H9 (cell line): ENCODE data around the gene UNC13C. TPM values are rescaled to one million over a fixed set of nuclear protein-coding genes. Genes with fewer than 3 reads are reported as not detected.

Experiments used
- DNase-seq: peaks from one replicate; pipeline ENCODE4 v3.0.0-alpha.2; 2017
- H2AFZ ChIP-seq: one replicate; pipeline ENCODE4 v1.6.1; 2013; ENCODE audit warnings: mild to moderate bottlenecking, low read length, control low read depth, moderate library complexity
- H2AK5ac ChIP-seq: 2 replicates; pipeline ENCODE4 v1.6.1; 2013; ENCODE audit warnings: low read length, control low read depth, mixed read lengths; ENCODE audit not compliant: insufficient read length
- H2BK120ac ChIP-seq: one replicate; pipeline ENCODE4 v1.6.1; 2013; ENCODE audit warnings: low read depth, mild to moderate bottlenecking, low read length, control low read depth, inconsistent platforms; ENCODE audit not compliant: poor library complexity, severe bottlenecking
- H2BK12ac ChIP-seq: 2 replicates; pipeline ENCODE4 v1.6.1; 2013; ENCODE audit warnings: low read length, control low read depth, mixed read lengths, low read depth; ENCODE audit not compliant: insufficient read length
- H2BK15ac ChIP-seq: 2 replicates; pipeline ENCODE4 v1.6.1; 2013; ENCODE audit warnings: low read depth, low read length, control low read depth
- H2BK20ac ChIP-seq: one replicate; pipeline ENCODE4 v1.6.1; 2013; ENCODE audit warnings: low read depth, mild to moderate bottlenecking, low read length, control low read depth, inconsistent platforms; ENCODE audit not compliant: poor library complexity, severe bottlenecking
- H2BK5ac ChIP-seq: 2 replicates; pipeline ENCODE4 v1.6.1; 2013; ENCODE audit warnings: low read length, control low read depth, mixed read lengths; ENCODE audit not compliant: insufficient read length
- H3K14ac ChIP-seq: 2 replicates; pipeline ENCODE4 v1.6.1; 2013; ENCODE audit warnings: low read length, control low read depth; ENCODE audit not compliant: insufficient read depth
- H3K18ac ChIP-seq: 2 replicates; pipeline ENCODE4 v1.6.1; 2013; ENCODE audit warnings: low read depth, mild to moderate bottlenecking, mixed read lengths, low read length, control low read depth; ENCODE audit not compliant: insufficient read length
- H3K23ac ChIP-seq: 2 replicates; pipeline ENCODE4 v1.6.1; 2013; ENCODE audit warnings: low read length, control low read depth, mixed read lengths, low read depth; ENCODE audit not compliant: insufficient read length
- H3K23me2 ChIP-seq: 2 replicates; pipeline ENCODE4 v1.6.1; 2013; ENCODE audit warnings: low read depth, mild to moderate bottlenecking, mixed read lengths, low read length, control low read depth; ENCODE audit not compliant: insufficient read length, poor library complexity, severe bottlenecking
- H3K27ac ChIP-seq: 2 replicates; pipeline ENCODE4 v1.5.1; 2013; ENCODE audit warnings: low read length, control low read depth, mixed read lengths, low read depth; ENCODE audit not compliant: insufficient read length
- H3K27me3 ChIP-seq: 2 replicates; pipeline ENCODE4 v1.6.1; 2013; ENCODE audit warnings: low read length, control low read depth, inconsistent platforms; ENCODE audit not compliant: insufficient read depth
- H3K4ac ChIP-seq: 2 replicates; pipeline ENCODE4 v1.6.1; 2013; ENCODE audit warnings: low read depth, mild to moderate bottlenecking, control low read depth, inconsistent platforms, low read length, moderate library complexity
- H3K4me1 ChIP-seq: 2 replicates; pipeline ENCODE4 v1.6.1; 2013; ENCODE audit warnings: low read length, control low read depth, inconsistent platforms; ENCODE audit not compliant: insufficient read depth
- H3K4me2 ChIP-seq: 2 replicates; pipeline ENCODE4 v1.6.1; 2013; ENCODE audit warnings: low read length, control low read depth, mixed read lengths; ENCODE audit not compliant: insufficient read length, insufficient read depth
- H3K56ac ChIP-seq: 2 replicates; pipeline ENCODE4 v1.6.1; 2013; ENCODE audit warnings: low read depth, mild to moderate bottlenecking, mixed read lengths, low read length, control low read depth; ENCODE audit not compliant: insufficient read length
- H3K79me1 ChIP-seq: 2 replicates; pipeline ENCODE4 v1.6.1; 2013; ENCODE audit warnings: low read depth, mild to moderate bottlenecking, moderate library complexity, low read length, control low read depth, inconsistent platforms; ENCODE audit not compliant: insufficient read depth, poor library complexity, severe bottlenecking
- H3K79me2 ChIP-seq: 2 replicates; pipeline ENCODE4 v1.6.1; 2013; ENCODE audit warnings: low read length, control low read depth, inconsistent platforms; ENCODE audit not compliant: insufficient read depth
- H3K9ac ChIP-seq: 2 replicates; pipeline ENCODE4 v1.6.1; 2013; ENCODE audit warnings: low read length, control low read depth, mixed read lengths; ENCODE audit not compliant: insufficient read length; ENCODE audit errors: extremely low read depth
- H3K9me3 ChIP-seq: one replicate; pipeline ENCODE4 v1.6.1; 2013; ENCODE audit warnings: low read depth, low read length, inconsistent platforms; ENCODE audit not compliant: control insufficient read depth
- H3T11ph ChIP-seq: one replicate; pipeline ENCODE4 v1.6.1; 2013; ENCODE audit warnings: mild to moderate bottlenecking, low read length, control low read depth, inconsistent platforms
- H4K20me1 ChIP-seq: one replicate; pipeline ENCODE4 v1.6.1; 2013; ENCODE audit not compliant: control insufficient read depth, insufficient read length, insufficient read depth
- H4K5ac ChIP-seq: 2 replicates; pipeline ENCODE4 v1.6.1; 2013; ENCODE audit warnings: low read depth, mild to moderate bottlenecking, mixed read lengths, low read length, control low read depth; ENCODE audit not compliant: insufficient read length
- H4K8ac ChIP-seq: replicated peaks from 2 replicates; pipeline ENCODE4 v1.6.1; 2013; ENCODE audit warnings: low read length, control low read depth, mixed read lengths, low read depth; ENCODE audit not compliant: insufficient read length
- H4K91ac ChIP-seq: 2 replicates; pipeline ENCODE4 v1.6.1; 2013; ENCODE audit warnings: low read depth, mild to moderate bottlenecking, moderate library complexity, mixed read lengths, low read length, control low read depth; ENCODE audit not compliant: insufficient read length
- H3K27ac Mint-ChIP-seq, 3 experiments: 2 replicates in 2 of 3; 3 replicates in 1 of 3; pipeline ENCODE4 v1.8.0; 2020 to 2021; ENCODE audit warnings: mixed read lengths in 3 of 3, mild to moderate bottlenecking in 1 of 3, moderate library complexity in 1 of 3
- H3K27me3 Mint-ChIP-seq: 2 replicates; pipeline ENCODE4 v1.8.0; 2021; ENCODE audit warnings: low read depth, mild to moderate bottlenecking, moderate library complexity, mixed read lengths
- H3K36me3 Mint-ChIP-seq, 3 experiments: 2 replicates in 2 of 3; 3 replicates in 1 of 3; pipeline ENCODE4 v1.8.0; 2020 to 2021; ENCODE audit warnings: low read depth in 3 of 3, mixed read lengths in 3 of 3; ENCODE audit not compliant: insufficient read depth in 1 of 3
- H3K4me1 Mint-ChIP-seq, 2 experiments: 2 replicates each; pipeline ENCODE4 v1.8.0; 2020; ENCODE audit warnings: mixed read lengths in 2 of 2
- H3K4me3 Mint-ChIP-seq, 2 experiments: 2 replicates in 1 of 2; 3 replicates in 1 of 2; pipeline ENCODE4 v1.8.0; 2020 to 2021; ENCODE audit warnings: mild to moderate bottlenecking in 2 of 2, mixed read lengths in 2 of 2, moderate library complexity in 1 of 2
- H3K9me3 Mint-ChIP-seq, 2 experiments: 2 replicates in 1 of 2; 3 replicates in 1 of 2; pipeline ENCODE4 v1.8.0; 2020; ENCODE audit warnings: mild to moderate bottlenecking in 2 of 2, mixed read lengths in 2 of 2, moderate library complexity in 1 of 2
- WGBS: extraction: QIAGEN DNeasy Blood & Tissue Kit; methylation state at CpG from one replicate; pipeline ENCODE4 v1.1.7; 2013; ENCODE audit warnings: missing lambda C conversion rate, low lambda C conversion rate, mixed read lengths; ENCODE audit not compliant: insufficient read length; ENCODE audit errors: extremely low coverage; 5-methylcytosine and 5-hydroxymethylcytosine counted together
- total RNA-seq: library from RNA; stranded (reverse); gene quantifications from 2 replicates; pipeline ENCODE4 v1.2.1, GENCODE V29; 2021
- TF ChIP-seq, protein P1 (sequence below): fragments of 200-600 bp; sonication (generic); conservative IDR thresholded peaks from 3 replicates; pipeline ENCODE4 v1.8.0; 2021; ENCODE audit warnings: antibody characterized with exemption, mild to moderate bottlenecking

UNC13C gene
- total RNA-seq, 1 experiment from 2014 or later: 0.02 TPM

DNA sequence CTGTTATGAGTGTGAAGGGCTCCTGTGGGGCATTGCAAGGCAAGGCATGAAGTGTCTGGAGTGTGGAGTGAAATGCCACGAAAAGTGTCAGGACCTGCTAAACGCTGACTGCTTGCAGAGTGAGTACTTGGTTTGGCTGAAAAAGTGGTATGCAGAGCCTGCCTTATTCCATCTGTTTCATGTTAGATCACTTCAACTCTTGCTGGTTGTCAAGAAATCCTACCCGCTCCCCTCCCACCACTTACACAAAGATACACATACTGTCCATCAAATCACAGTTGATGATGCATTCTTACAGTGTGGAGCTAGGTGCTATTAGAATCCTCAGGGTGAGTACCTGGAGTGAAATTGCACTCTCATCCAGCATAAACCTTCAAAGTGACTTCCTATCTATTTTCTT lies 272.1 kb downstream of the UNC13C start:
- Histone ChIP-seq H4K5ac (no peak overlapping the region), H3T11ph (no peak overlapping the region), H3K9ac (no peak overlapping the region), H4K8ac (no peak overlapping the region), H3K9me3 (no peaks in the 10 kb centered on the region), H2AFZ (no peak overlapping the region), H3K4me1 (no peaks in the 10 kb centered on the region), H3K56ac (no peak overlapping the region), H3K4me2 (no peak overlapping the region), H3K27me3 (no peaks in the 10 kb centered on the region), H3K79me2 (no peaks in the 10 kb centered on the region), H3K27ac (no peak overlapping the region), H4K91ac (no peak overlapping the region), H2BK12ac (no peak overlapping the region), H3K18ac (no peak overlapping the region), H4K20me1 (no peaks in the 10 kb centered on the region), H3K4ac (no peak overlapping the region), H2AK5ac (no peak overlapping the region), H2BK20ac (no peak overlapping the region), H2BK15ac (no peak overlapping the region), H3K79me1 (no peaks in the 10 kb centered on the region), H3K23me2 (no peaks in the 10 kb centered on the region), H3K14ac (no peak overlapping the region), H2BK120ac (no peak overlapping the region), H2BK5ac (no peak overlapping the region), H3K23ac (no peak overlapping the region)
- Mint-ChIP-seq H3K9me3 (no peaks in the 10 kb centered on the region), H3K4me3 (no peak overlapping the region), H3K27me3 (no peaks in the 10 kb centered on the region), H3K36me3 (no peaks in the 10 kb centered on the region), H3K4me1 (no peaks in the 10 kb centered on the region), H3K27ac (no peak overlapping the region)
- WGBS: no CpG with 5 or more reads among the region's 3 CpGs
- TF ChIP-seq, protein P1, sequence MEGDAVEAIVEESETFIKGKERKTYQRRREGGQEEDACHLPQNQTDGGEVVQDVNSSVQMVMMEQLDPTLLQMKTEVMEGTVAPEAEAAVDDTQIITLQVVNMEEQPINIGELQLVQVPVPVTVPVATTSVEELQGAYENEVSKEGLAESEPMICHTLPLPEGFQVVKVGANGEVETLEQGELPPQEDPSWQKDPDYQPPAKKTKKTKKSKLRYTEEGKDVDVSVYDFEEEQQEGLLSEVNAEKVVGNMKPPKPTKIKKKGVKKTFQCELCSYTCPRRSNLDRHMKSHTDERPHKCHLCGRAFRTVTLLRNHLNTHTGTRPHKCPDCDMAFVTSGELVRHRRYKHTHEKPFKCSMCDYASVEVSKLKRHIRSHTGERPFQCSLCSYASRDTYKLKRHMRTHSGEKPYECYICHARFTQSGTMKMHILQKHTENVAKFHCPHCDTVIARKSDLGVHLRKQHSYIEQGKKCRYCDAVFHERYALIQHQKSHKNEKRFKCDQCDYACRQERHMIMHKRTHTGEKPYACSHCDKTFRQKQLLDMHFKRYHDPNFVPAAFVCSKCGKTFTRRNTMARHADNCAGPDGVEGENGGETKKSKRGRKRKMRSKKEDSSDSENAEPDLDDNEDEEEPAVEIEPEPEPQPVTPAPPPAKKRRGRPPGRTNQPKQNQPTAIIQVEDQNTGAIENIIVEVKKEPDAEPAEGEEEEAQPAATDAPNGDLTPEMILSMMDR: no peak
- DNase-seq: no peak
